ENCODE measurements around the gene GTPBP10.

- TF ChIP-seq CTCF (conservative IDR thresholded peaks at IDR 0.05 in 1 of 2, IDR thresholded peaks at IDR 0.05 in 1 of 2; ENCODE audit: low read depth in 1 of 2, low read length in 2 of 2) (no peak), EZH2 (IDR thresholded peaks at IDR 0.05; ENCODE audit: low read length, missing control alignments) (no peak)
Observed at GRCh38 chr7:90383422-90383821, 36.9 kb downstream of the GTPBP10 start.

All from fibroblast of lung (primary cell).